Neural crest cell (in vitro differentiated cells): Measurements from ENCODE around the gene CDC14A. TPM values are rescaled to one million over a fixed set of nuclear protein-coding genes. Genes with fewer than 3 reads are reported as not detected.

Source experiments
- DNase-seq: peaks from one replicate; pipeline ENCODE4 v3.0.0; 2021; ENCODE audit warnings: low read depth, mixed read lengths, low spot score
- H3K27ac Mint-ChIP-seq: one replicate; pipeline ENCODE4 v1.8.0; 2021; ENCODE audit warnings: mild to moderate bottlenecking, mixed read lengths; ENCODE audit not compliant: unreplicated experiment
- H3K27me3 Mint-ChIP-seq: 2 replicates; pipeline ENCODE4 v1.8.0; 2021; ENCODE audit warnings: low read depth, mild to moderate bottlenecking, mixed read lengths
- H3K36me3 Mint-ChIP-seq: 2 replicates; pipeline ENCODE4 v1.8.0; 2021; ENCODE audit warnings: low read depth, mild to moderate bottlenecking, mixed read lengths
- H3K4me1 Mint-ChIP-seq: 2 replicates; pipeline ENCODE4 v1.8.0; 2021; ENCODE audit warnings: mixed read lengths
- H3K4me3 Mint-ChIP-seq: one replicate; pipeline ENCODE4 v1.8.0; 2021; ENCODE audit warnings: mild to moderate bottlenecking, mixed read lengths
- H3K9me3 Mint-ChIP-seq: 2 replicates; pipeline ENCODE4 v1.8.0; 2021; ENCODE audit warnings: mixed read lengths
- CTCF ChIP-seq: fragments of 200-600 bp; sonication (generic); conservative IDR thresholded peaks from 2 replicates; pipeline ENCODE4 v1.5.0; 2021; ENCODE audit warnings: antibody characterized with exemption, mild to moderate bottlenecking
- total RNA-seq: library from RNA; stranded (reverse); gene quantifications from 2 replicates; pipeline ENCODE4 v1.2.1, GENCODE V29; 2021

The CDC14A gene
- total RNA-seq, 1 donor from 2014 or later: 15.7 TPM

GRCh38 chr1:100544791-100545190 is 192.5 kb downstream of the CDC14A start:
- DNase-seq: no peak
- no peak overlapping the region for H3K27ac Mint-ChIP-seq
- H3K9me3 Mint-ChIP-seq: peaks cover 5% of the 10 kb centered on the region
- peaks cover 50% of the 10 kb centered on the region for H3K27me3 Mint-ChIP-seq
- H3K4me1 Mint-ChIP-seq: no peaks in the 10 kb centered on the region
- H3K36me3 Mint-ChIP-seq: peaks cover 2% of the 10 kb centered on the region
- H3K4me3 Mint-ChIP-seq: no peak overlapping the region
- TF ChIP-seq CTCF: no peak

- Mint-ChIP-seq H3K27ac (no peak overlapping the region), H3K9me3 (peaks cover 10% of the 10 kb centered on the region), H3K36me3 (peaks cover 5% of the 10 kb centered on the region), H3K4me1 (no peaks in the 10 kb centered on the region), H3K4me3 (no peak overlapping the region), H3K27me3 (peaks cover 39% of the 10 kb centered on the region)
- no peak for DNase-seq
- no peak for TF ChIP-seq CTCF
Observed at GRCh38 chr1:100545855-100546254, 193.5 kb downstream of the CDC14A start.

DNA sequence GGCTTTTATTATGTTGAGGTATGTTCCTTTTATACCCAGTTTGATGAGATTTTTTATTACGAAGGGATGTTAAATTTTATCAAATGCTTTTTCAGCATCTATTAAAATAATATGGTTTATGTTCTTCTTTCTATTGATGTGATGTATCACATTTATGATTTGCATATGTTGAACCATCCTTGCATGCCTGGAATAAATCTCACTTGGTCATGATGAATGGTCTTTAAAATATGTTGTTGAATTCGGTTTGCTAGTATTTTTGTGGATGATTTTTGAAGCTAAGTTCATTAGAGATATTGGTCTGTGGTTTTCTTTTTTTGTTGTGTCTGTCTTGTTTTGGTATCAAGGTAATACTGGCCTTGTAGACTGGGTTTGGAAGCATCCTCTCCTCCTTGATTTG is 199.7 kb downstream of the CDC14A start:
- Mint-ChIP-seq H3K36me3 (peaks cover 21% of the 10 kb centered on the region), H3K27me3 (no peaks in the 10 kb centered on the region), H3K27ac (no peak overlapping the region), H3K4me1 (no peaks in the 10 kb centered on the region), H3K9me3 (peaks cover 32% of the 10 kb centered on the region), H3K4me3 (no peak overlapping the region)
- DNase-seq: no peak
- no peak for TF ChIP-seq CTCF

DNA sequence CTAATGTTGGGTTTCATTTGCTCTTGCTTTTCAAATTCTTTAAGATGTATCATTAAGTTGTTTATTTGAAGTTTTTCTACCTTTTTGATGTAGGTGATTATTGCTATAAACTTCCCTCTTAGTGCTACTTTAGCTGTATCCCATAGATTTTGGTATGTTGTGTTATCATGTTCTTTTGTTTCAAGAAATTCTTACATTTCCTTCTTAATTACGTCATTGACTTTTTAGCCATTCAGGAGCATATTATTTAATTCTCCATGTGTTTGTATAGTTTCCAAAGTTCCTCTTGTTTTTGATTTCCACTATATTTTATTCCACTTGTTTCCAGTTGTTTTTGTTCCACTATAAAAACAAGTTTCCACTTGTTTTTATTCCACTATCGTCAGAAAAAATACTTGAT is 200.6 kb downstream of the CDC14A start:
- Mint-ChIP-seq H3K9me3 (peaks cover 35% of the 10 kb centered on the region), H3K4me1 (no peaks in the 10 kb centered on the region), H3K36me3 (peaks cover 25% of the 10 kb centered on the region)

GRCh38 chr1:100556181-100556580 is 203.9 kb downstream of the CDC14A start:
- Mint-ChIP-seq H3K36me3 (peaks cover 20% of the 10 kb centered on the region), H3K4me3 (no peak overlapping the region)

More for the DNA sequence above, 200.6 kb downstream of the CDC14A start:
- TF ChIP-seq CTCF: no peak
- Mint-ChIP-seq H3K27me3 (no peaks in the 10 kb centered on the region), H3K4me3 (no peak overlapping the region), H3K27ac (no peak overlapping the region)
- DNase-seq: no peak

More at GRCh38 chr1:100556181-100556580, 203.9 kb downstream of the CDC14A start:
- Mint-ChIP-seq H3K4me1 (no peaks in the 10 kb centered on the region), H3K27ac (no peak overlapping the region), H3K27me3 (no peaks in the 10 kb centered on the region), H3K9me3 (peaks cover 29% of the 10 kb centered on the region)
- DNase-seq: no peak
- no peak for TF ChIP-seq CTCF
